ENCODE results near the gene CFAP141.

DNA sequence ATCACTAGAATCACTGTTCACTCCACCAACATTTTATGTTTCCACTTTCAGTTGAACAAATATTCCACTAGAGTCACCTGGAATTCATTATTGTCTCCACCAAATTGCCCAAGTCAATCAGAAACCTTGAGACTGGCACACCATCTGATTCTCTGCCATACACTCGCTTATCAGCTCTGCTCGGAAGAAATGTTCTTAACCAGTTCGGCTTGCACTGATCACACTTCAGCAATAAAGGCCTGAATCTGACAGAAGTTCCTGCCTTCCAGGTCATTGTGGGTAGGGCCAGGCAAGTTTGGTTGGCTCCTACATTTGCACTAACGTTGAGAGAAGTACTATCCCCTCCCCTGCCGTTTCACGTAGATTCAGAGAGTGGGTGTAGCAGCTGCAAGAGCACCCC is 24.2 kb downstream of the CFAP141 start:
- TF ChIP-seq POLR2A (IDR thresholded peaks at IDR 0.05): no peak
- TF ChIP-seq, protein P1, sequence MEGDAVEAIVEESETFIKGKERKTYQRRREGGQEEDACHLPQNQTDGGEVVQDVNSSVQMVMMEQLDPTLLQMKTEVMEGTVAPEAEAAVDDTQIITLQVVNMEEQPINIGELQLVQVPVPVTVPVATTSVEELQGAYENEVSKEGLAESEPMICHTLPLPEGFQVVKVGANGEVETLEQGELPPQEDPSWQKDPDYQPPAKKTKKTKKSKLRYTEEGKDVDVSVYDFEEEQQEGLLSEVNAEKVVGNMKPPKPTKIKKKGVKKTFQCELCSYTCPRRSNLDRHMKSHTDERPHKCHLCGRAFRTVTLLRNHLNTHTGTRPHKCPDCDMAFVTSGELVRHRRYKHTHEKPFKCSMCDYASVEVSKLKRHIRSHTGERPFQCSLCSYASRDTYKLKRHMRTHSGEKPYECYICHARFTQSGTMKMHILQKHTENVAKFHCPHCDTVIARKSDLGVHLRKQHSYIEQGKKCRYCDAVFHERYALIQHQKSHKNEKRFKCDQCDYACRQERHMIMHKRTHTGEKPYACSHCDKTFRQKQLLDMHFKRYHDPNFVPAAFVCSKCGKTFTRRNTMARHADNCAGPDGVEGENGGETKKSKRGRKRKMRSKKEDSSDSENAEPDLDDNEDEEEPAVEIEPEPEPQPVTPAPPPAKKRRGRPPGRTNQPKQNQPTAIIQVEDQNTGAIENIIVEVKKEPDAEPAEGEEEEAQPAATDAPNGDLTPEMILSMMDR (IDR thresholded peaks at IDR 0.05): no peak

All from gastroesophageal sphincter (tissue), 3 donors.